CD14-positive monocyte (primary cell): Measurements from ENCODE around the gene CDC6. TPM values are rescaled to one million over a fixed set of nuclear protein-coding genes. Genes with fewer than 3 reads are reported as not detected.
A peak's percentile ranks its signal among the peaks of the same experiment; 100 is the strongest.

Experiments used
- DNase-seq, 3 donors: peaks; one replicate each; pipeline ENCODE4 v3.0.0-alpha.2; 2011 to 2022
- H2AFZ ChIP-seq: 2 replicates; pipeline ENCODE4 v1.6.0; 2012; ENCODE audit warnings: mild to moderate bottlenecking, low read depth, low read length, inconsistent platforms; ENCODE audit not compliant: insufficient read depth, poor library complexity, severe bottlenecking
- H3K27ac ChIP-seq, 2 donors: 1 replicate in 1 of 2; 2 replicates in 1 of 2; pipeline ENCODE4 v1.5.1; 2012 to 2013; ENCODE audit warnings: low read length in 2 of 2, control low read depth in 1 of 2, inconsistent platforms in 1 of 2, low read depth in 1 of 2, mild to moderate bottlenecking in 1 of 2
- H3K27me3 ChIP-seq, 2 donors: one replicate each; pipeline versions ENCODE4 v1.6.0 to v1.6.1; 2011 to 2013; ENCODE audit warnings: low read length in 2 of 2; ENCODE audit not compliant: control insufficient read depth in 2 of 2, insufficient read depth in 2 of 2
- H3K36me3 ChIP-seq, 2 donors: replicated peaks in 1 of 2; 1 replicate in 1 of 2; 2 replicates in 1 of 2; pipeline versions ENCODE4 v1.5.1 to v1.6.1; 2012 to 2013; ENCODE audit warnings: low read length in 2 of 2, control low read depth in 1 of 2, inconsistent platforms in 1 of 2, mild to moderate bottlenecking in 1 of 2; ENCODE audit not compliant: insufficient read depth in 2 of 2, control insufficient read depth in 1 of 2
- H3K4me1 ChIP-seq, 2 donors: 1 replicate in 1 of 2; 2 replicates in 1 of 2; pipeline versions ENCODE4 v1.5.1 to v1.6.1; 2012 to 2013; ENCODE audit warnings: low read length in 2 of 2, control low read depth in 1 of 2, inconsistent platforms in 1 of 2, mild to moderate bottlenecking in 1 of 2, moderate library complexity in 1 of 2; ENCODE audit not compliant: insufficient read depth in 2 of 2, control insufficient read depth in 1 of 2
- H3K4me2 ChIP-seq: replicated peaks from 2 replicates; pipeline ENCODE3; 2012; ENCODE audit warnings: low read length, moderate library complexity, mild to moderate bottlenecking; ENCODE audit not compliant: poor library complexity, severe bottlenecking; ENCODE audit errors: extremely low read depth
- H3K4me3 ChIP-seq, 3 experiments: fragments of 200-600 bp in 1 of 3; sonication (generic) in 1 of 3; replicated peaks in 1 of 3; 1 replicate in 2 of 3; 2 replicates in 1 of 3; pipeline ENCODE4 v1.5.1; 2011 to 2013; ENCODE audit warnings: low read length in 3 of 3, mild to moderate bottlenecking in 3 of 3, control low read depth in 2 of 3, low read depth in 2 of 3, inconsistent platforms in 1 of 3, moderate library complexity in 1 of 3
- H3K79me2 ChIP-seq: 2 replicates; pipeline ENCODE4 v1.6.0; 2012; ENCODE audit warnings: mild to moderate bottlenecking, control low read depth, inconsistent platforms, low read length, moderate library complexity; ENCODE audit not compliant: insufficient read depth
- H3K9ac ChIP-seq: 2 replicates; pipeline ENCODE4 v1.6.0; 2017; ENCODE audit warnings: low read length, mild to moderate bottlenecking; ENCODE audit not compliant: insufficient read depth, poor library complexity, severe bottlenecking
- H3K9me3 ChIP-seq, 2 donors: replicated peaks in 1 of 2; 1 replicate in 1 of 2; 2 replicates in 1 of 2; pipeline versions ENCODE4 v1.5.1 to v1.6.1; 2012 to 2013; ENCODE audit warnings: low read length in 2 of 2, control low read depth in 1 of 2; ENCODE audit not compliant: control insufficient read depth in 1 of 2, insufficient read depth in 1 of 2
- H4K20me1 ChIP-seq: 2 replicates; pipeline ENCODE4 v1.6.0; 2012; ENCODE audit warnings: mild to moderate bottlenecking, low read length, control low read depth, moderate library complexity; ENCODE audit not compliant: insufficient read depth
- H3K27ac Mint-ChIP-seq, 7 donors: one replicate each; pipeline ENCODE4 v1.8.0; 2020; ENCODE audit warnings: mild to moderate bottlenecking in 7 of 7, mixed read lengths in 7 of 7, moderate library complexity in 6 of 7, inconsistent platforms in 2 of 7
- H3K27me3 Mint-ChIP-seq, 3 donors: one replicate each; pipeline ENCODE4 v1.8.0; 2021 to 2022; ENCODE audit warnings: low read depth in 3 of 3, mild to moderate bottlenecking in 3 of 3, mixed read lengths in 3 of 3, moderate library complexity in 3 of 3, inconsistent platforms in 1 of 3
- H3K36me3 Mint-ChIP-seq, 2 donors: one replicate each; pipeline ENCODE4 v1.8.0; 2020; ENCODE audit warnings: mixed read lengths in 2 of 2, inconsistent platforms in 1 of 2, mild to moderate bottlenecking in 1 of 2
- H3K4me1 Mint-ChIP-seq: one replicate; pipeline ENCODE4 v1.8.0; 2020; ENCODE audit warnings: mild to moderate bottlenecking, mixed read lengths
- H3K4me3 Mint-ChIP-seq, 2 donors: one replicate each; pipeline ENCODE4 v1.8.0; 2020; ENCODE audit warnings: mild to moderate bottlenecking in 2 of 2, mixed read lengths in 2 of 2, moderate library complexity in 1 of 2
- H3K9me3 Mint-ChIP-seq, 7 donors: one replicate each; pipeline ENCODE4 v1.8.0; 2020 to 2022; ENCODE audit warnings: mixed read lengths in 7 of 7, mild to moderate bottlenecking in 6 of 7, moderate library complexity in 6 of 7, inconsistent platforms in 2 of 7
- CTCF ChIP-seq: fragments of 200-600 bp; IDR thresholded peaks from one replicate; pipeline ENCODE4 v1.8.0; 2022; ENCODE audit warnings: antibody characterized with exemption, mild to moderate bottlenecking
- WGBS: methylation state at CpG from one replicate; pipeline ENCODE4 v1.1.5; 2013; ENCODE audit warnings: missing lambda C conversion rate; ENCODE audit not compliant: insufficient coverage; 5-methylcytosine and 5-hydroxymethylcytosine counted together
- intact Hi-C, 2 donors: fragments of 100-400 bp; cut with micrococcal nuclease; formaldehyde crosslinking; loops; one replicate each; pipeline versions ENCODE4 v1.15.0 to v1.15.1; 2023
- polyA plus RNA-seq, 3 donors: library from polyadenylated mRNA; depleted of rRNA in 1 of 3; unstranded in 2 of 3; stranded (reverse) in 1 of 3; fragments of 300-500 nt in 2 of 3; fragments of >200 nt in 1 of 3; fragmentation: Illumina TruSeq in 2 of 3; gene quantifications; 1 replicate in 2 of 3; 2 replicates in 1 of 3; pipeline ENCODE4 v1.2.3, GENCODE V29; 2012 to 2021

CDC6 gene
- polyA plus RNA-seq, 3 donors: 0.11 to 0.21 TPM; not detected in 1

DNA sequence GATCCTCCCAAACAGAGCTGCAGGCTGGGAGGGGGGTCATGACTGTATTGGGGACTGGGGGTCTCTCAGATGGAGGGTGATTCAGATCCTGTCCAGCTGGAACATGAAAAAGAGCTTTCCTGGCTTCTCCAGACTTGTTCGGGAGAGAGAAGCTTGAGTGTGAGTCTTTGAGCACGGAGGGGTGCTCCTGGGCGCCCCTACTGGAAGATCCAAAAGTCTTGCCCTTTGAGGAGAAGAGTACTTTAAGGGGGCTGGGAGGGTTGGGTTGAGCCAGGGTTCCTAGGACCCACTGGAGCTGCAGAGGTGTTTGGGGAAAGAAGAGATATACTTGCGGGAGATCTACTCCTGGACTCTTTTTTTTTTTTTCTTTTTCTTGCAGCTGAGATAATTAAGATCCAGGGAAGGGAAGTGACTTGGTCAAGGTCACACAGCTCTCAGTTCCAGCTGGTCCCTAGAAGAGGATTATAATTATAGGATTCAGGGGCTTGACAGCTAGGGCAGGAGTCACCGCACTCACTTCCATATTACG lies 29.7 kb downstream of the CDC6 start:
- Histone ChIP-seq H3K9me3 (no peaks in the 10 kb centered on the region), H3K27ac (peak overlapping the region; percentile 99 to 100), H3K4me3 (peak overlapping the region; percentile 75 to 100 (median 100)), H4K20me1 (peaks cover 47% of the 10 kb centered on the region), H3K79me2 (peaks cover 52% of the 10 kb centered on the region), H3K4me1 (peaks cover 69 to 74% of the 10 kb centered on the region in 2 donors), H3K36me3 (no peaks in the 10 kb centered on the region), H3K4me2 (peak overlapping the region; percentile 97), H3K9ac (peak overlapping the region; percentile 97), H3K27me3 (no peaks in the 10 kb centered on the region), H2AFZ (no peak overlapping the region)
- intact Hi-C loops: loop anchor here in 1 of 2 donors (2.0 kb wide), 1 partner anchor 15 kb away; no protein-coding TSS in a partner anchor
- Mint-ChIP-seq H3K9me3 (peaks cover 0 to 5% (median 0%) of the 10 kb centered on the region in 7 donors), H3K36me3 (peaks cover 19 to 38% of the 10 kb centered on the region in 2 donors), H3K27ac (peak overlapping the region; percentile 96 to 100 (median 99)), H3K4me1 (peaks cover 54% of the 10 kb centered on the region), H3K27me3 (peaks cover 0 to 11% (median 4%) of the 10 kb centered on the region in 3 donors), H3K4me3 (peak overlapping the region; percentile 95 to 99)
- WGBS: 26% methylated on average over 4 of the region's 6 CpGs
- TF ChIP-seq CTCF: peak; percentile 77
- DNase-seq: peak in 2 of 3 donors; percentile 54 to 59

DNA sequence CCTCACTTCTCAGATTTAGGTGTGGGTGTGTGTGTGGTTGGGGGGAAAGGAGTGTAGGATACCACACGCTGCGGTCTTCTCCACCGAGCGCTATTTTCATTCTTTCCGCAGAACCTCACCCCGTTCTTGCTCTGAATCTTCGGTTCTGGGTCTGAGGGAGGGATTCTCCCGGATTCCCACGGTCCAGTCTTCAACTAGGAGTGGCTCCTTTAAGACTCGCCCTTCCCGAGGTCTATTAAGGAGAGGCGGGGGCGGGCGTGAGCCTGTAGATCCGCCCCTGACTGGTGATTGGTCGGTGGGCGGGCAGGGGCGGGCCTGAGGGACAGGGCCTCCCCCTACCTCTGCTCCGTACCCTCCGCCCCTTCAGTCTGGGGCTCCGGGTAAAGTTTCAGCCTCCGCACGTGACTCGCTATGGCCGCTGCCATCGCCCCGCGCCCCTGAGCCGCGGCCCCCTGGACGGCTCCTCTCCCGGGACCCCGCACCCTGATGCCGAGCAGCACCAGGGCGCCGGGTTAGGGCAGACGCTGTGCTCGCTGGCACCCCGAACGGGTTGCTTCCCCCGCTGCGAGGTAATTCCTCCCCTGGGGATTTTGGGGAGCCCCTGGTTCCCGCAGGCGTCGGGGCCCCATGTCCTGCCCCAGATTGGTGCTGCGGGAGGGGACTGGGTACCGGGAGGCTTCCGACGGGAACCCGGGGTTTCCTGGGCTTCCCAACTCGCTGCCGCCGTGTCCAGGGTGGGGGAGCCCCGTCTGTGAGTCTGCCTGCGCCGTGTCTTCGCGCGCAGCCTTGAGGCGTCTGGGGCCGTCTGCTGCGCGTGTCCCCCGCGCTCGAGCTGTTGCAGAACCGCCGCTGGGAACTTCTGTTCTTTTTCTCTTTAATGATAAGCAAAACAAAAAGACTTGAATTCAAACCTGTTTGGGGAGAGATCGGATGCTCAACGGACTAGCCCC lies 30.5 kb downstream of the CDC6 start:
- H3K4me1 Mint-ChIP-seq: peaks cover 55% of the 10 kb centered on the region
- Histone ChIP-seq H3K4me3 (peak overlapping the region; percentile 75 to 100 (median 100)), H3K9me3 (no peaks in the 10 kb centered on the region), H4K20me1 (peaks cover 45% of the 10 kb centered on the region), H2AFZ (no peak overlapping the region), H3K79me2 (peaks cover 59% of the 10 kb centered on the region), H3K36me3 (no peaks in the 10 kb centered on the region), H3K27me3 (no peaks in the 10 kb centered on the region), H3K4me2 (peak overlapping the region; percentile 97), H3K9ac (peak overlapping the region; percentile 97), H3K27ac (peak overlapping the region; percentile 99 to 100), H3K4me1 (peaks cover 65 to 69% of the 10 kb centered on the region in 2 donors)
- H3K27ac Mint-ChIP-seq: peak overlapping the region; percentile 99 to 100 (median 100)
- peak; percentile 94 to 96 (median 95) for DNase-seq
- intact Hi-C loops: loop anchor here (2.0 kb wide), 2 partner anchors 15 to 25 kb away; no protein-coding TSS in a partner anchor
- peaks cover 0 to 14% (median 7%) of the 10 kb centered on the region in 3 donors for H3K27me3 Mint-ChIP-seq
- peaks cover 19 to 38% of the 10 kb centered on the region in 2 donors for H3K36me3 Mint-ChIP-seq
- peaks cover 0 to 5% (median 0%) of the 10 kb centered on the region in 7 donors for H3K9me3 Mint-ChIP-seq
- WGBS: under 1% methylated on average over 58 of the region's 70 CpGs
- peak overlapping the region; percentile 99 for H3K4me3 Mint-ChIP-seq
- TF ChIP-seq CTCF: no peak
